Fibroblast of skin of abdomen (primary cell): ENCODE data around the gene ITM2C.

Source experiments
- DNase-seq: peaks from one replicate; pipeline ENCODE4 v3.0.0-alpha.2; 2013

The ITM2C gene

GRCh38 chr2:230852113-230852512, 12.6 kb upstream of the ITM2C start:
- DNase-seq: no peak

DNA sequence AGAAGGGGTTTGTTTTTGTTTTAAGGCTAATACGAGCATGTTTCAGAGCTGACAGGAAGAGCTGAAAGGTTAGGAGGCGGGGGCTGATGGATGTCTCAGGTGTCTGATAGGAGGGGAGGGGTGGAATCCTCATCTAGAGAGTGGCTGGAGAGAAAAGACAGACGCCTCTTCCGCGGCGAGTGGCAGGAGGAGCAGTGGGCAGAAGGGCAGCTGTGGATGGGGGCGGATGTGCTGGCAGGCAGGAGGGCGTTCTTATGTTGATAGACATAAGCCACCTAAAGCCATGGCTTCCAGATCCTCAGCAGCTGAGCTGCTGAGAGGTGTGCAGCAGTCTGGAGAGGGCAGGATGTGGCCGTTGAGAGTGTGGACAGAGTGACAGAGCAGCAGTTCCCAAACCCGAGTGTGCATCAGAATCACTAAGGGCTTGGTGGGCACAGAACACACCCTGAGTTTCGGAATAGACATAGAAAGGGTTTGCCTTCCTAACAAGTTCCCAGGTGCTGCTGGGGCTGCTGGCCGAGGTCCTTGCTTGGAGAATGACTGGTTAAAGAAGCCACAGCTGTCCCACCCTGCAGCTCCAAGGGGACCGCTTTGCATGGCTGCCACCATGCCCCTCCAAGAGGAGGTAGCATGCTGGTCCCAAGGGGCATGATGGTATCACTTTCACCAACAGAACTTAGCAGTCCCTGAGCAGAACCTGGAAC, 3.0 kb upstream of the ITM2C start:
- no peak for DNase-seq

- DNase-seq: no peak
Measured at GRCh38 chr2:230862292-230862691, 2.5 kb upstream of the ITM2C start.

- no peak for DNase-seq
Measured at GRCh38 chr2:230863031-230863430, 1.7 kb upstream of the ITM2C start.

DNA sequence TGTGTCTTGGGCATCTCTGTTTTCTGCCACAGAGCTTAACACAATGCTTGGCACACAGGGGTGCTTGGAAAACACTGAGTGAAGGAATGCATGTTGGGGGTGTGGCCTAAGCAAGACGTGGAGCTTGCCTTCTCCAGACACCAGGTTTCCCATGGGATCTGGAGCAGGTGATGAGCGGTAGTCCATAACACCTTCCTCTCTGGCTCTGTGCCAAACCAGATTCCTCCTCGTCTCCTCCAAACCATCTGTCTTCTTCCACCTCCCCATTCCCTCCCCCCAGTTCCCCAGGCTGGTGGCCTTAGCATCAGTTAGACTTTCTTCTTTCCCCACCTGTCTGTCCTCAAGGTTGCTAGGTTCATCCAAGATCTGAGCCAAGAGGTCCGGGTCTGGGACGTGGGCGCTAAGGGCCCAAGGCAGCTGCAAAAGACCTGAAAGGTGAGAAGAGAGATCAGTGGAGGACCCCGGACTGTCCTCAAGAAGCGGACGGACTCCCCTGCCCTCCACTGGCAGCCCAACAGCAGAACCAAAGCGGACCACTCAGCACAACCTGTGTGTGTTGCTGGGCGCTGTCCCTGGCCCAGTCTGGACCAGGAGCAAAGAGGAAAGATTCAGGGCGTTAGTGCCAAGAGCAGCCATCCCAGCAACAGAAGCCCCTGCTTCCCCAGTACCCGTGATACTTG, 1.2 kb upstream of the ITM2C start:
- no peak for DNase-seq

- no peak for DNase-seq
Measured at GRCh38 chr2:230864122-230864604, 579 bp upstream of the ITM2C start.

GRCh38 chr2:230865307-230865765, 594 bp downstream of the ITM2C start:
- peak; percentile 37 for DNase-seq

- peak; percentile 44 for DNase-seq
Measured at GRCh38 chr2:230865766-230866755, 1.3 kb downstream of the ITM2C start.

DNA sequence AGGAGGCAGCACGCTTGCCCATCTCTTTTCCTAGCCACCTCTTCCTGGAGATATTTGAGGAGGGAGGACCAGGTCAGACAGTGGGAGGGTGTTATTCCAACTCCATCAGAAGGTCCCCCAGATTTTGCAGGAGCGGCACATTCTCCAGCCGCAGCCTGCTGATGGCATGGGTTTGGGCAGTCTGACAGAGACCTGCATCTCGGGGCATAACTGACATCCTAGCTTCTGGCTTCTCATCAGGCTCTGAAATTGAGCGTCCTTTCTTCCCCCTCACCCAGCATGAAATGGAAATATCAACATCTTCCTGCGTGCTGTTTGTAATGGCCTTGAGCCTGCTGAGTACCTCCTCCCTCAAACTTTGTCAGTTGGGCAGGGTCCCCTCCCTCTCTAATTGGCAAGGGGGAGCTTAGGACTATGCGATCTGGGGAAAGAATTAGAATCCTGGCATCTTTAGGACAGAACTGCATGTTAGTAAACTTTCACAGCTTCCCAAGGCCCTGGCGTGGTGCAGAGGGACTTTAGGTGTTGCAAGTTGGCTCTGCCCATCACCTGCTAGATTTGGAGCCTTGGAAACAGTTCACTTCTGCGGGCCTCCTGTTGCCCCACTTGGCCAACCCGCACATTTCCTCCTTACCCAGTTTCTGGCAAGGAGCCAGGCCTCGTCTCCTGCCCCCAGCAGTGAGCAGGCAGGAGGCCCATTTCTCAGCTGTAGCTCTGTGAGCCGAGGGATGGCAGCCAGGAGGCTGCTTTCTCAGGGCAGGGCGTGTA, 2.2 kb downstream of the ITM2C start:
- DNase-seq: peak; percentile 38

DNA sequence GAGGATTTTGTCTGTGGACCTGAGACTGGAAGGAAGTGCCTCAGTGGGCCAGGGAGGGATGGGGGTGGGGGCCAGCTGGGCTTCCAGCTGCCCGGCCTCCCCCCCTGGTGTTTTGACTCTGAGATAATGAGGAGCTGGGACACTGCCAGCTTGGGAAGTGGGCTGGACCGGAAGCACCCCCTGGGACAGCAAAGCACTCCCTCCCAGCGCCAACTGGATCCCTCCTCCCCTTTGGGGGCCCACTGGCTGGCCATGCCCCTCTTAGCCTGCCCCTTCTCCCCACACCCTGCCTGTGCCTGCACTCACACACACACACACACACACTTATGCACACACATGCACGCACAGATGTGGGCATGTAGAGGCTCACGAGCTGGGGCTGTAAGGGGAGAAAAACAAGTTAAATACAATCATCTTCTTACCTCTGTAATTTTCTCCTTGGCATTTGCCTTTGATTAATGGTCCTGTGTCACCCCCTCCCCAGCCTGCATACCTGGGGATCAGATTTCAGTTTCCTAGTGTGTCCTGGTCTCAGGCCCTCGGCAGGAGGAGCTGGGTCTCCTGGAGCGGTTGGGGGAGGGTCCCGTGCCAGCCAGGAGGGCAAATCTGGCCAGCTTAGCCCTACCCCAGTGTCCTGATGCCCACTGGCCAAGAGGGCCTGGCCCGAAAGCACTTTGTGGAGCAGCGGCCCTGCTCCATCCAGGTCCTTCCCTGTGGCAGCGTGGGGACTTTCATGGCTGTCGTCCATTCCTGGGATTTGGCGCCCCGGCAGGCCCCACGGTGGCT, 3.6 kb downstream of the ITM2C start:
- peak; percentile 12 for DNase-seq

DNA sequence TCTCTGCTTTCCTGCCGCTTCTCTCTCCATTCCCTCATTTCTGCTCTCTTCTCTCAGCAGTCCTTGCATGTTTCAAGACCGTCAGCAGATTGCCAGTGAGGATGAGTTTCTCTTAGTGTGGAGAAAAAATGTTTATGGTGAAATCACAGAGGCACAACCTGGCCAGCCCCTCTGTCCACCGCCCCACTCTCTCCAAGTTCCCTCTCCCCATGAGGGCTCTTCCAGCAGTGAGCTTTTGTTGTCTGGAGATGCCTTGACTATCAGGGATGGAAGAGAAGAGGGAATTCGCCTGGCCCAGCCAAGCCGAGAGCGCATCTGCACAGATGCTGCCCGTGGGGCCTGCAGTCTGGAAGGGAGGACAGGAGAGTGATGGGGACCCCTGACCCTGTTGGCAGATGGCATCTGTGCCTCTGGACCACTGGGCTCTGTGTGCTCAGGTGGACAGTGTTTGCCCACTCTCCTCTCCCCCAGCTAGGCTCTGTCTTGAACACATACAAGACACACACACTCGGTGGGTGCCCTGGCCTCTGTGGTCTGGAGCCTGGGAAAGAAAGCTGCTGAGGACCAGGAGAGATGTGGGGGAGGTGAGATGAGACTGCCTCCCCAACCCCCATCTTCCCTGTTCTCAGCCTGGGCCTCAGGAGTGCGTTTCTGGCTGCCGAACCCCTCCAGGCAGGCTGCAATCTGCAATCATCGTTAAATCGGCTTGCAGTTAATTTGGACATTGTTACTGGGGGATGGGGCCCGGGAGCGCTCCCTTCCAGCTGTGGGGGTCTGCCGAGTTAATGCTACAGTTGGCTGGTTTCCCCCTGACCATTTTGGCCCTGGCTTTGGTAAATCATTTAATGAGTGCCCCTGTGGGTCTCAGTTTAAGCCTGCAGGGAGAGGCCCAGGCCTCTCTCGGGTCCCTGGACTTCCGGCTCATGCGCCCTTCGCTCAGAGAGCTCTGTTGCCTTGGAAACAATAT, 4.5 kb downstream of the ITM2C start:
- DNase-seq: no peak

- no peak for DNase-seq
Measured at GRCh38 chr2:230869914-230870543, 5.3 kb downstream of the ITM2C start.

GRCh38 chr2:230870544-230871360, 6.0 kb downstream of the ITM2C start:
- DNase-seq: no peak

GRCh38 chr2:230871361-230872150, 6.8 kb downstream of the ITM2C start:
- DNase-seq: no peak

GRCh38 chr2:230872151-230872967, 7.6 kb downstream of the ITM2C start:
- DNase-seq: no peak

DNA sequence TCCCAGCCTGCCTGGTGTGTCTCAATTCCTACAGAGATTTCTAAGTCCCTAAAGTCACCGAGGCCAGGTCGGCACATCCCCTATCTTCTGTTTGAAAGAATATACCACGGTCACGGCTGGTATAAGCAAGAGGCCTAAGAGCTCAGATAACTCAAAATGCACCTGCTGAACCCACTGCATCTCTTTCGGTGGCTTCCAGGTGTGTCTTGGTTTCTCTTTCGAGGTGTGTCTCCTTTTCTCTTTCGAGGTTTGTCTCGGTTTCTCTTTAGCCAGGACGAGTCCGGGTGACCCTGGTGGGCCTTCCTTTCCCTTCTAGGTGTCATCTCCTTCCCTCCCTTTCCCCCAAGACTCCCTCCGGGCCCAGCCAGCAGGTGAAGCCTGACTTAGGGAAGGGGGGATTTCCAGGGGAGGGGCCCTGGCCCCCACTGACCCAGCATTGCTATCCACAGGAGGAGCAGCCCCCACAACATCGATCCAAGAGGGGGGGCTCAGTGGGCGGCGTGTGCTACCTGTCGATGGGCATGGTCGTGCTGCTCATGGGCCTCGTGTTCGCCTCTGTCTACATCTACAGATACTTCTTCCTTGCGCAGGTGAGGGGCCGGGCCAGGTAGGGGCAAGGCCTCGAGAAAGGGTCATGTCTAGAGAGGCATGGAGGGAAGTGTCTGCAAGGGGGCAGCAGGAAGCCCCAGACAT, 8.4 kb downstream of the ITM2C start:
- DNase-seq: no peak
